Ureter (tissue), 1 donor: ENCODE measurements around the gene TMED4. TPM values are rescaled to one million over a fixed set of nuclear protein-coding genes. Genes with fewer than 3 reads are reported as not detected.
"Not testable (repeated sequence)": the region's sequence is repeated elsewhere in the genome, so short reads cannot be mapped to it uniquely, and the experiment has no call there.

Experiments
- DNase-seq: peaks from one replicate; pipeline ENCODE4 v3.0.0-alpha.2; 2020; ENCODE audit warnings: low spot score
- total RNA-seq: library from RNA; stranded (reverse); gene quantifications from one replicate; pipeline ENCODE4 v1.2.4, GENCODE V29; 2023
- donor health status: DM: yes; HTN: yes; CAD: no.

Gene TMED4
- total RNA-seq, 1 donor from 2014 or later = 105 TPM

GRCh38 chr7:44607141-44608068 is 25.4 kb upstream of the TMED4 start:
- no peak for DNase-seq

DNA sequence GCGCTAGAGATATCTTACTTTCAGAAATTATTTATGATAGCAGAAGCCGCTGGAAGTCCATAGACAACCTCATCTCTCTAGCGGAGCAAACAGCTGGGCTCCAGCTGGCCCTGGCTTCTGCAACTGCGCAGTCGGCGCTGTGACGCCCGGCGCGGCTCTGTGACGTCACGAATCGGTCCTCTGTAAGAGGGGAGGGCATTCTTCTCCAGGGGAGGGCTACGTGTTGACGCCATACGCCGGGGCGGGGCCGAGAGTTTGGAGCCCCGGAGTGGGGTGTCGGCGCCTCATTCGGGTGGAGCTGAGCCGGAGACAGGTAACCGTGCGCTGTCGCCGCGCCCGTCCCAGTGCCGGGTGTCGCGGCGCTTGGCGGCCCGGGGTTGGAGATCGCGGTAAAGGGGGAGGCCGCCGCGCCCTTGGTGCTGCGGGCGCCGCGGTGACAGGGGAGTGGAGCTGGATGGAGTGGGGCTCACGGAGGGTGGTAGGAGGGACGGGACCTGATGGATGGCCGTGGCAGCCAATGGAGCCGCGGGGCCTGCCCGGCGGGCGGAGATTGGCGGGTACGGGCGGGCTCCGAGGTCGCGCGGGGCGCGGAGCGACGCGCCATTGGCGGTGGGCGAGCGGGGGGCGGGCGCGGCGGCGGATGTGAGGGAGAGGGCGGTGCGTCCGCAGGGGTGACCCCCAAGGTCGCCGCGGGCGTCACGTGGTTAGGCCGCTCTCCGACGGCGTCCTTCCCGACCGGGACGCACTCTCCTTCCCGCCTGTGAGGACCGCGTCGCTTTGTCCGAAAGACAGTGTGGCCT is 24.5 kb upstream of the TMED4 start, which contains the start of gene OGDH:
Gene OGDH (plus strand): TSS at position 287 of the 800 bp plus-strand sequence. CDS start 17,717 bp downstream, outside the sequence.
- DNase-seq = peak; percentile 99

DNA sequence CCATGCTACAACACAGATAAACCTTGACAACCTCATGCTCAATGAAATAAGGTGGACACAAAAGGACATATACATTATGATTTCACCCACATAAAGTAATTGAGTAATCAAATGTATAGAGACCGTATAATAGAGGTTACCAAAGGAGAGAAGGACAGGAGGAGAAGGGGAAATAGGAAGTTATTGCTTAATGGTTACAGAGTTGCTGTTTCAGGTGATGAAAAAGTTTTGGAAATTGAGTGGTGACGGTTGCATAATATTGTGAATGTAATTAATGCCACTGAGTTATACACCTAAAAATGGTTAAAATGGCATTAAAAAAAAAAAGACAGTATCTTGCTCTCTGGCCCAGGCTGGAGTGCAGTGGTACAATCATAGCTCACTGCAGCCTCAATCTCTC is 22.9 kb upstream of the TMED4 start:
- no peak for DNase-seq

- no peak for DNase-seq
These were observed 21.2 kb upstream of the TMED4 start for GRCh38 chr7:44603193-44603592.

DNA sequence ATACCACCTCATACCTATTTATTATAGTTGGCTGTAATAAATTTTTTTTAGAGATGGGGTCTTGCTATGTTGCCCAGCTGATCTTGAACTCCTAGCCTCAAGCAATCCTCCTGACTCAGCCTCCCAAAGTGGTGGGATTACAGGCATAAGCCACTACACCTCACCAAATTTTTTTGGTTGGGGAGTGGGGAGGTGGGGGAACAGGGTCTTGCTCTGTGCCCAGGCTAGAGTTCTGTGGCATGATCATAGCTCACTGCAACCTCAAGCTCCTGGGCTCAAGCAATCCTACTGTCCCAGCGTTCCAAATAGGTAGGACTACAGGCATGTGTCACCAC is 20.5 kb upstream of the TMED4 start:
- no peak for DNase-seq

DNA sequence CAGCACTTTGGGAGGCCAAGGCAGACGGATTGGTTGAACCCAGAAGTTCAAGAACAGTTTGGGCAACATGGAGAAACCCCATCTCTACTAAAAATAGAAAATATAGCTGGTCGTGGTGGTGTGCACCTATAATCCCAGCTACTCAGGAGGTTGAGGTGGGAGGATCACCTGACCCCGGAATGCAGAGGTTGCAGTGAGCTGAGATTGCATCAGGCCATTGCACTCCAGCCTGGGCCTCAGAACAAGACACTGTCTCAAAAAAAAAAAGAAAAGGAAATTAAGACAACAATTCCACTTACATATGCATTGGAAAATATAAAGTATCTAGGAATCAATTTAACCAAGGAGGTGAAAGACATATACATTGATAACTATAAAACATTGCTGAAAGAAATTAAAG is 17.2 kb upstream of the TMED4 start:
- no peak for DNase-seq

DNA sequence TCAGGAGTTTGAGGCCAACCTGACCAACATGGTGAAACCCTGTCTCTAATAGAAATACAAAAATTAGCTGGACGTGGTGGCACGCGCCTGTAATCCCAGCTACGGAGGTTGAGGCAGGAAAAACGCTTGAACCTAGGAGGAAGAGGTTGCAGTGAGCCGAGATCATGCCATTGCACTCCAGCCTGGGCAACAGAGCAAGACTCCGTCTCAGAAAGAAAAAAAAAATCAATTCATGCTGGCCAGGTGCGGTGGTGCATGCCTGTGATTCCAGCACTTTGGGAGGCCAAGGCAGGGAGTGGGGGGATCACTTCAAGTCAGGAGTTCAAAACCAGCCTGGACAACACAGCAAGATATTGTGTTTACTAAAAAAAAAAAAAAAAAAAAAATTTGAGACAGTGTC is 15.2 kb upstream of the TMED4 start:
- DNase-seq = not testable (repeated sequence)

DNA sequence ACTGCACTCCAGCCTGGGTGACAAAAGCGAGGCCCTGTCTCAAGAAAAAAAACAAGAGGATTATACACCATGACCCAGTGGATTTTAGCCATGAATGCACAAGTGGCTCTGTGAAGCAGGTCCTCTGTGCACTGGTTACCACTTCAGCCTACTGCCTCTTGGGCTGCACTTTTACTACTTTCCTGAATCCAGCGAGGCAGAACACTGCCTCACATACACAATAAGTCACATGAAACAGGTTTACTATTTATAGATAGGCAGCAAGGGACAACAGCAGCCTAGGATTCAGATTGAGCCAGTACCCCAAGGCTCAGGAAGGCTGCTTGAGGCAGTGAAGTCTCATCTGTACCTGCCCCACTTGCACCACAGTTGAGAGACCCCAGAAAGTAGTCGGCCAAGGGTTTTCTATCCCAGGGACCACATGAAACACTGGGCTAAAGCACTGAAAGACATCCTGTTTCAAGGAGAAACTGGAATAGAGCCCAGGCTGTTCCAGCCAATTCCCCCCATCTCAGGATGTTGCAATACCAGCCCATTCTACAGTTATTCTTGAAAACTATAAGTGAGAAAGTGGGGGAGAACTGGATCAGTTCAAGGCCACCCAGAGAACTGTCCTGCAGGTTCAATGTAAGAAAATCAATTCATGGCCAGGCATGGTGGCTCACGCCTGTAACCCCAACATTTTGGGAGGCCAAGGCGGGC is 14.1 kb upstream of the TMED4 start:
- DNase-seq = no peak

DNA sequence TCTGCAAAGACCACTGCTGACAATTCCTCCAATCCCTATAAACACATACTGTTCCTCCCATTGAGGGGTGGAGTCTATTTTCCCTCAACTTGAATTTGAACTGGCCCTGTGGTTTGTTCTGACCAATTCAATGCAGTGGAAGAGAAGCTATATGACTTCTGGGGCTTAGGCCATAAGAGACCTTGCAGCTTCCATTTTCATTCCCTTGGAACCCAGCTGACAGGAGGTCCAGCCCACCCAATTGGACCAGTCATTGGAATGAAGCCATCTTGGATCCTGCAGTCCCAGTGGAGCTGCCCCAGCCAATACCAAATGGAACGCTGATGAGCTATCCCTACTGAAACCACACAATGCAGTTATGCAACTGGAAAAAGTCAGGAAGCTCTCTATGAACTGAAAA is 8.9 kb upstream of the TMED4 start:
- DNase-seq = no peak

GRCh38 chr7:44587843-44588711 is 6.0 kb upstream of the TMED4 start:
- DNase-seq = peak; percentile 57

- DNase-seq = no peak
These were observed 1.3 kb upstream of the TMED4 start for GRCh38 chr7:44583146-44583865.

- DNase-seq = peak; percentile 50
These were observed 819 bp downstream of the TMED4 start for GRCh38 chr7:44580945-44581878.

- no peak for DNase-seq
These were observed 5.8 kb downstream of the TMED4 start for GRCh38 chr7:44576228-44576627.

DNA sequence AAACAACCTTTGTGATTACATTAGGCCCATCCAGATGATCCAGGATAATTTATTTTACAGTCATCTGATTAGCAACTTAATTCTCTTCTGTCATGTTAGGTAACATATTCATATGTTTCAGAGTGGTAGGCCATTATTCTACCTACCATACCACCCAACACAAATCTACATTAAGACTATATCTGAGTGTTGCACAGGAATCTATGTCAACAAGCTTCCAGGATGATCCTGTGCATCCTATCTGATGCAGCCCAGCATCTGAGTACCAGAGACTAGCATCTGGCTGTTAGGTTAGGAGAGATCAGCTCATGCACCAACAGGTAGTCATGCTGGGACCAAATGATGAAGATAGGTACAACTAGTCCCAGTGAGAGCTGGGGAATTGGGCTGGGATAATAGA is 7.0 kb downstream of the TMED4 start:
- DNase-seq = no peak

GRCh38 chr7:44574287-44574872 is 7.7 kb downstream of the TMED4 start:
- no peak for DNase-seq

DNA sequence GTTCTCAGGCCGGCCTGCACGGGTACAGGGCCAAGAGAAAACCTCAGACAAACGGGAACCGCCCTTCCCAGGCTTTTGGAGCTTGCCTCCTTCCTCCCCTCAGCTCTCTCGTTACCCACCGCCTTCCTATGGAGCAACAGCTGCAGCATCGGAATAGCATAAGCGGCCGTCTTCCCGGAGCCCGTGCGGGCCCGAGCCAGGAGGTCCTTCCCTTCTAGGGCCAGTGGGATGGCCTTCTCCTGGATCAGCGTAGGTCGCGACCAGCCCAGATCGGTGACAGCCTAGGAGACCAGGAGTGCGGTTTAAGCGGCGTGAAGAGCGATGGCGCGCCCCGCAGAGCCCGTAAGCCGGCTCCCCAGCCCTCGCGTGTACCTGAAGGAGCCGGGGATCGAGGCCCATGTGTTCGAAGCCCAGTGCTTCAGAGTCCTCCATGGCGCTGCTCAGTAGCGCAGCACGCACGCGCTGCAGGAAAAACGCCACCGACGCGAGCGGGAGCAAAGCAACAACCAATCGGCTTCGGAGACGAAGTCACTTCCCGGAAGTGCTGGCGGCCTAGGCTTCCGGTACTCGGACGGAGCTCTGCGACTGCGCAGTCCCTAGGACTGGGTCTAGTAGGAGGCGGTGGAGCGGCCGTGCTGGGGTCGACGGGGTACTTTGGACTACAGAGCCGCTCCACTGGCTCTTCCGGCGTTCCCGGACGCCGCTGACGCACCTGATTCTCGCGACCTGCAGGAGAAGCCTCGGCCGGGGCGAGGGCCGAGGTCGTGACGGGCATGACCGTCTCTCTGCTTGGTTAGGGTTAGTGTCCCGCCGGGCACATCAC is 8.4 kb downstream of the TMED4 start, which contains the start of gene DDX56:
Gene DDX56 (minus strand): TSS at position 445 of the 823 bp plus-strand sequence. CDS start 13 bp downstream, at position 432.
- peak; percentile 96 for DNase-seq

- no peak for DNase-seq
These were observed 9.3 kb downstream of the TMED4 start for GRCh38 chr7:44572771-44573170.

GRCh38 chr7:44569959-44570358 is 12.1 kb downstream of the TMED4 start:
- no peak for DNase-seq
